ENCODE data around the gene GBF1. TPM values are rescaled to one million over a fixed set of nuclear protein-coding genes. Genes with fewer than 3 reads are reported as not detected.
"Not testable (repeated sequence)": the region's sequence is repeated elsewhere in the genome, so short reads cannot be mapped to it uniquely, and the experiment has no call there.

GBF1 gene
- total RNA-seq, 2 donors from 2014 or later: 32.6 to 34.7 TPM

DNA sequence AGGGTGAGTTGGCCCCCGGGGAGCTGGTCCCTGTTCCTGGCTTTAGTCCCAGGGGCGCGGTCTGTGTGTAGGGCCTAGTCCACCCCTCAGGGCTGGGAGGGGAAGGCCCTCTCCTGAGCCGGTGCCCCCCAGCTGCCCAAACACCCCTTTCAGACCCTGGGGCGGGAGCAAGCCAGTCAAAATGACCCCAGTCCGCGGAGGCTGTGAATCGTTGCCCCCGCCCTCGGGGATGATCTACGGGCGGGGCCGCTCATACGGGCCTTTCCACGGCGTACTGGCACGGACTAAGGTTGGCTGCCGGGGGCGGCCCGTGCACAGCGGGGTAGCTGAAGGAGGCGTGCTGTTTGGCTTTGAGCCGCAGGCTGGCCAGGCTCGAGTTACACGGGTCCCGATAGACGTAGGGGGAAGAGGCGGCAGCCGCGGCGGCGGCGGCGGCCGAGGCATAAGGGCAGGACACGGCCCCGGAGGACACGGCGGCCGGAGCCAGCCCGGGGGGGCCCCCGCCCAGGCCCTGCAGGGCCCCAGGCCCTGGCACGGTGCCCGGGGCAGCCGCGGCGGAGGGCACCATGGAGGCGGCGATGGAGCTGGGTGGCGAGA is 15.0 kb upstream of the GBF1 start:
- intact Hi-C loops (cut with DNase I): loop anchor here (2.0 to 5.0 kb wide), 2 partner anchors 122 kb away; no protein-coding TSS in a partner anchor
- peak; percentile 88 for DNase-seq (ENCODE audit: low spot score)

DNA sequence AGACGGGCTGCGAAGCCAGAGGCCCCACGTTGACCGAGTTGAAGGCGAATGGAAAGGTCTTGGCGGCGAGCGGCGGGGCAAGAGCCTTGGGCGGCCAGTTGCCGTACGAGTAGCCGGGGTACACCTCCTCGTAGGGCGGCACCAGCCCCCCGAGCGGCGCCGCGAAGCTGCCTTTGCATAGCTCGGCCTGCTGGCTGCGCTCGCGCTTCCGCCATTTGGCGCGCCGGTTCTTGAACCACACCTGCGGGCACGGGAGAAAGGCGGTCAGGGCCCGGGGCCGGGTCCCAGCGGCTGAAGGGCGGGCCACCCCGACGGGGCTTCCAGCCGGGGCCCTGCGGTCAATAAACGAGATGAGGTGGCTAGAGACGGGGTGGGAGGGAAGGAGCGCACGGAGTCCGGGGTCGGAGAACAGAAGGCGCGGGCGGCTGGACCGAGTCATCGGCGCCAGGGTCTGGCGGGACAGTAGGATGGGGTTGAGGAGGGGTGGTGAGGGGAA is 14.4 kb upstream of the GBF1 start:
- DNase-seq (ENCODE audit: low spot score): peak; percentile 84
- intact Hi-C loops (cut with DNase I): loop anchor here (2.0 to 5.0 kb wide), 2 partner anchors 121 to 122 kb away; no protein-coding TSS in a partner anchor

DNA sequence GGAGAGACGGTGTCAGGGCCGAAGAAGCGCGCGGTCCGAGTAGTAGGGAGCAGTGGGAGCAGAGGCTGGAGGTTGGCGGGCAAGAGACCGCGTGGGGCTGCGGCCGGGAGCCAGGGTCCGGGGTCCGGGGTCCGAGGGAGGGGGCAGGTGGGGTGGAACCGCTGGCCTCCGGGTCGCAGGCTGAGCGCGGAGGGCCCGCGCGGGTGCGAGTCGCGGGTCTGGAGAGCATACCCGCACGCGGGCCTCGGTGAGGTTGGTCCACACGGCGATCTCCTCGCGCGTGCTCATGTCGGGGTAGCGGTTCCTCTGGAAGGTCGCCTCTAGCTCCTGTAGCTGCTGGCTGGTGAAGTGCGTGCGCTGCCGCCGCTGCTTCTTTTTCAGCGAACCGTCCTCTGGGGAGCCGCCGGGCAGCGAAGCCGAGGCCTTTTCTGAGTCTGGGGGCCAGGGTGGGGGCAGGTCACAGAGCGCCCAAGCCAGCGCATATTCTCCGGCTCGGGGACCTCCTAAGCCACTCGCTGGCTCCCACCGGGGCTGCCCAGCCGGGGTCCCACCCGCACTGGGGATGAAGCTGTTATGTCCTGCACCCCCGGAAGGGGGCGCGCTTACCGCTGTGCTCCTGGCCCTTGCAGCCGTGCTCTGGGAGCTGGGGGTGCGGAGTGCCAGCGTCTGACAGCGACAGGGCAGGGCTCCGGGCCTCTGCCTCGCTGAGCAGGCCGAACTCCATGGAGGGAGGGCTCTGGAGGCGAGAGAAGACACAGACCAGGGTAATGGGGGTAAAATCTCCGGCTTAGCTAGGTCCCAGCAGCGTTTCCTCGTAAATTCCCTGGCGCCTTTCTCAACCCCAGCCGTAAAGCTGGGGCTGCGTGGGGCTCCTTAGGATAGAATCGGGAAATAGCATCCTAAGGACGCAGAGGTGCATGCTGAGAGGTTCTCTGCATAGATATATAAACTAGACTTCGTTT is 13.7 kb upstream of the GBF1 start:
- no peak for DNase-seq (ENCODE audit: low spot score)
- intact Hi-C loops (cut with DNase I): loop anchor here (2.0 to 5.0 kb wide), 2 partner anchors 121 kb away; no protein-coding TSS in a partner anchor

DNA sequence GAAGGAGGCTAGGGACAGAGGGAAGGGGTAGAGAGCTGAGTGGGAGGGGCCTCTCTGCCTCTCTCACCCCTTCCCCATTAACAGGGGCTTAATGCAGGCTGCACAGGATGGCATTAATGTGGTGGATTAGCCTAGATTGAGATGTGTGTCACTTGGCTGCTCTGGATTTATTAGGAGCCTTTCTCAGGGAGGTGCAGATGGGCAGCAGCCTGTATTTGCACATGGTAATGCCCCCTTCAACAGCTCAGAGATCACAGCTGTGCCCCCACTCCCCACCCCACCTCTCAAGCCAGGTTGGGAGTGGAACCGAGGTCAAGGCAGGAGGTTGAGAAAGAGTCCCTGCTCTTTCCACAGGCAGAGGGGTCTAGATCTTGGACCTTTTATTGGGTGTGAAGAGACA is 11.3 kb upstream of the GBF1 start:
- no peak for DNase-seq (ENCODE audit: low spot score)
- intact Hi-C loops (cut with DNase I): loop anchor here in 1 of 2 donors (5.0 kb wide), 1 partner anchor 118 kb away; no protein-coding TSS in a partner anchor

DNA sequence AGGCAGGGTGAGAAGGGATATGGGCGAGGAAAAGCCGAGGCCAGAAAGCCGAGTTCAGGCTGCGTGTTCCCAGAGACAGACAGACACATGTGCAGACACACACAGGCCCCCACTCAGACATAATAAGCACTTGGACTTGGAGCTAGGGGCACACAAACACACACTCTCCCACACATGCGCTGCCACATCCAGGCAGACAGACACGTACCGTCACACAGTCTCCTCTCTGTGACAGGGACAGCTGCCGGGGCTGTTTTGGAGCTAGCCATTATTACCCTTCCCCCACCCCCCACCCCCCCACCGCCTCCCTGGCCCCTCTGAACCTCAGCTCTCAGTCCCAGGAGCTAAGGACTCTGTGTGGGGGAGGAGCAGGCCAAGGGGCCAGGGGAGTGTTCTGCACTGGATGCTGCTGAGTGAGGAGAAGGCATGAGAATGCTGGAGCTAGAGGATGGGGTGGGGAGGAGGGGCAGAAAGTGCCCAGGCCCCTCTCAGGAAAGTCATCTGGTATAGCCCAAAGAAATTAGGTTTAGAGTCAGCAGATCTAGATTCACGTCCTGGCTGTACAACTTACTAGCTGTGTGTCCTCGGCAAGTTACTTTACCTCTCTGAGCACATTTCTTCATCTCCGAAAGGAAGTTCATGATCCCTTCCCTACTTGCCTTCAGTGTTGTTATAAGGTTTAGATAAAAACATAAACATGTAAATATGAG is 10.3 kb upstream of the GBF1 start:
- intact Hi-C loops (cut with DNase I): loop anchor here in 1 of 2 donors (5.0 kb wide), 1 partner anchor 117 kb away; no protein-coding TSS in a partner anchor
- no peak for DNase-seq (ENCODE audit: low spot score)

DNA sequence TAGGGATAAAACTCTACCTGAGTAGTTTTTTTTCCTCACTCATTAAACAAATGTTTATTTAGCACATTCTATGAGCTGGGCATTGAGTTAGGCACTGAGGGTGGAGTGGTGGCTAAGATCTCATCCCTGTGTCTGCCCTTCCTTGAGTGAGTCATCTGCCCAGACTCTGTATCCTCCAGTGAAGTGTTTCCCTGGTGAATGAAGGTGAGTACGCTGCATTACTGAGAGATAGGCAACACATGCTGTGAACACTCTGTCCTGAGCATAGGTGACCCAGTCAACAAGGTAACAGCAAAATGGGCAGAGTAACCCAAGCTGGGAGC is 9.8 kb upstream of the GBF1 start:
- intact Hi-C loops (cut with DNase I): no loop called here
- DNase-seq (ENCODE audit: low spot score): no peak

DNA sequence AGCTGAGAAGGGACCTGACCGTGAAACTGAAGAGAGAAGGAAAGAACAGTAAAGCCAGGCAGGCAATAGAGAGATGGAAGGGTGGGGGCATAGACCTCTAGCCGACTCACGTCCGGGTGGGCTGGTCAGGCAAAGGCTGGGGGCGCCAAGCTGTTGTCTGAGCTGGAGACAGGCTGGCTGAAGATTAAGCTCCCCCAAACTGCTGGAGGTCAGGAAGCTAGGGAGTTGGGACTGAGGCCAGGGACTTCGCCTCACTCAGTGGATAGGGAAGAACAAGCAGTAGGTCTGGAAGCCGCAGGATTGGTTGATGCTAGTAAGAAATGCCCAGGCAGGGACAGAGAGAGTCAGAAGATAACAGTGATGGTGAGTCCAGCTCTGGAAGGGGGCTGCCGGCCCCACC is 9.3 kb upstream of the GBF1 start:
- intact Hi-C loops (cut with DNase I): no loop called here
- DNase-seq (ENCODE audit: low spot score): no peak

DNA sequence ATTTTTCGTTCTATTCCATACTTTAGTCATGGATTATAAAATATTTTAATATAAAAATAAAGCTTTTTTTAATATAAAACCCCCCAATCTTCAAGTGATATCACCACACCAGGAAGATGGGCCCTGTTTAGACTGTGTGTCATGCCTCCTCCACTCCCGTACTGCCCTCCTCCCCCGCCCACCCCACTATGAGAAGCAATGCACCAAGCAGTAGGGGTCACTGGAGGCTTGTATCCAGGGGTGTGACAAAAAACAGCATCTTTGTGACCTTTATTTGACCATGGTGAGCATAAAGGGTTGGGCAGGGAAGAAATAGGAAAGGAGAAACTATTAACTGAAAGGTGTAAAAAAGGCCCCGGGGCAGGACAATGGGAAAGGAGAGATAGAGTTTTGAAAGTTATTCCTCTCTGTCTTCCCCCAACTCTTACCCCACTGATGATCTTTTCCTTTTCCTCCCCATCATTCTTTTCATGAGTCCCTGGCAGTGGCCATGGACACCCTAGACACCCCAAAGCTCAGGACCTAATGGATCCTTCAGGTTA is 7.5 kb upstream of the GBF1 start:
- intact Hi-C loops (cut with DNase I): no loop called here
- DNase-seq (ENCODE audit: low spot score): no peak

DNA sequence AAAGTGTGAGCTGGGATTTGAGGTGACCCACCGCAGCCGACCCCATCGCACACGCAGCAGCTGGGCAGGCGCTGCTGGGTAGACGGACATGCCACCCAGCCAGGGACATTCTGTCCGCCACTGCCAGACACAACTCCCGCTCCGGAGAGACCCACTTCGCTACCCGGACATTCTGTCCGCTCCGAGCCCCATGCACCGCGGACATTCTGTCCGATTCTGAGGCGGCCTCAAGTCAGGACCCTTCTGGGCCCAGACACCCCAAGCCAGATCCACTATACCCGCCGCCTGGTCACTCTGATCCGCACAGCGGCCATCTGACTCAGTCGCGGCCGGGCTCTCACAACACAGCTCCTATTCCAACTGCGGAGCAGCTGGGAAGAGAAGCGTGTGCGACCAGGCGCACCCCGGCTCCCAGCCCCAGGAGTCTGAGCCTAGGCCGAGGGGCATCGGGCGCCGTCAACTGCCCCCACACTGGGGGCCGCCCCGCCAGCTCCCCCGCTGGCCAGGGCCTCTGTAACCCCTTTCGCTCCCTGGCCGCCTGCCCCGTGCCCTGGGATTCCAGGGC is 4.8 kb upstream of the GBF1 start:
- no peak for DNase-seq (ENCODE audit: low spot score)
- intact Hi-C loops (cut with DNase I): no loop called here

DNA sequence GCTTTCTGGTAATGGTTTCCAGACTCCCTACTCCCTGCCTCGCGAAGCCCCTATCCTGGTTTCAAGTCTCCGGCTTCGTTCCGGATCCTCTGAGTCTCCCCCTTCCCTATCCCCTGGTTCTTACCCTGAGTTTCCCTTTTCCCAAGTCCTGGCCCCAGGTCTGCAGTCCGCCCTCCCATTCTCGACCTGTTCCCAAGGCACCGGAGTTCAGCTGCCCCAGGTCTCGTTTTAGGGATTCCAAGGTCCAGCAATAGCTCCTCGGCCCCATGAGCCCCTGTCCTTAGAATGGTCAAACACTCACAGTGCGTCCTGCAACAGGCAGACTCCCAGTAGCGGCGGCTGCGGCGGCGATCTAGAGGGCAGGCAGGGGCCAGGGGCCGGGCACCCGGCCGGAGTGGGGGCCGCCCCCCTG is 4.3 kb upstream of the GBF1 start:
- DNase-seq (ENCODE audit: low spot score): no peak

DNA sequence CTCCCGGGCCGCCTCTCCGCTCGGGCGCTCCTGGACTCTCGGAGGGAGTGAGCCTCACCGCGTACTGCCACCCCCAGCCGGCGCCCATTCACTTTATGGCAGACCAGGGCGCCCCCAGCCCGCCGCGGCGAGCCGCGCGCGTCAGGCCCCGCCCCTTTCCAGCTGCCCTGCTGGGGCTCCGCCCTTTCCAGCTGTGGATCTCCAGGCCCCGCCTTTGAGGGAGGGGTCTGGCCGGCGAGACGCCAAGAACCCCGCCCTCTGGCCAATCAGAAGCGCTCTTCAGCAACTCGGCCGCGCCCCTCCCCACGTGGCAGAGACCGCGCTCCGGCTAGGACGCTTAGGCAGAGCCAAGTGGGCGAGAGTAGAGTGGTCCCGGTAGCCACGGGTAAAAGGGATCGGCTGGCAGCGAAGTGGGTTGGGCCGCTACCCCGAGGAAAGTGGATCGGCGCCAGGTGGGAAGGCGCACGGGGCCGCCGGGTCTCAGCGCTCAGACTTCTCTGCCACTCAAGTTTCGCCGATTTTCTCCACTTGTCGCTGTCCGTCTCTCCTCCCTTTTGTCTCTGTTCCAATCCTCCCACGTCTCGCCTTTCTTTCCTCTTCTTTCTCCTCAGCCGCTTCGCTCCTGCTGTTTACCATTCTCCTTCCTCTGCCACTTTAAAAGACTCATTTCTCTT is 3.8 kb upstream of the GBF1 start, which contains the start of gene PITX3:
Gene PITX3, minus strand, starts transcription at position 69 of the 674 bp plus-strand sequence. CDS start 9,432 bp downstream, outside the sequence.
- intact Hi-C loops (cut with DNase I): no loop called here
- DNase-seq (ENCODE audit: low spot score): peak; percentile 97

More for the DNA sequence above, 4.3 kb upstream of the GBF1 start:
- intact Hi-C loops (cut with DNase I): no loop called here

DNA sequence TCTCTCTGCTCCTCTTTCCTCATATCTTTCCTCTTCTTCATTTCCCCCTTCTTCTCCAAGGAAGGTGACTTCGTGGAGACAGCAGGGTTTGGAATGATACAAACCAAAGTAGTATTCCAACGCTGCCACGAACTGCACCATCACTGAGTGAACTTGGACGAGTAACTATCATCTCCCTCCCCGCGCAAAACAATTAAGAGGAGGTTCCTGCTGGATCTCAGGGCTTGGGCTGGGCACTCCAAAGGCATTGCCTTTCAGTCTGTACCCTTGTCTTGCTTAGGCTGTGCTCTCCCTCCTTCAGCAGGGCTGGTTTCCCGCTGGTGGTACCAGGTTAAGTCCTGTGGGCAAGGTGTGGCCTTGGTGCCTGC is 3.2 kb upstream of the GBF1 start:
- intact Hi-C loops (cut with DNase I): no loop called here
- DNase-seq (ENCODE audit: low spot score): no peak

DNA sequence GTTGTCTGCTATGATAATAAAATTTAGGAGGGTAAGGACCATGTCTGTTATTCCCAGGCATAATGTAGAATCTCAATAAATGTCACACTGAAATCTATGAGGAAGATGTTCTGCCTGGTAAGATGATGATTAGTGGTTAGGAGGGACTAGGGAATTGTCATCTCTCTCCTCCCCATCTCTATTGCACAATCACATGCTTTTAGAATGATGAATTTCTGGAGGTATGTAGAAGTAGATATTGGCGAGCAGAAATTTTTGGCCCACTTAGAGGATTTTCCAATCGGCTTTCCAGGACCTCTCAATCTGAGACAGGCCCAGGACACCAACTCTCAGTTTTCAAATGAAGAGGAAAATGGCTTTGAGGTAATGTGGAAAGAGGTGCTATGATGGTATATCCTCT is 2.0 kb upstream of the GBF1 start:
- DNase-seq (ENCODE audit: low spot score): no peak
- intact Hi-C loops (cut with DNase I): no loop called here

DNA sequence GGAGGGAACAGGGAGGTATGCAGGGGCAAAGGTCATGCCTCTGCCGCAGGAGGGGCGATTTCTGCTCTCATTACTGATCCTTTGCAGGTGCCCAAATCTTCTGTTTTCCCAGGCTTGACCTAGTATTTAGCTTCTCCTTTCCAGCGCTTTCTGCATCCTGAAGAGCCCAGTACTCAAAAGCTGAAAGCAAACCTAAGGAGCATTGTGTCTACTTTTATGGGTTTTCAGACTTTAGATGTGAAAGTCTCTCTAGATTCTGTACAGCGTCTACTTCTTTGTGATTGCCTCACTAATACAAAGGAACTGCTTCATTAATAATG is 560 bp downstream of the GBF1 start:
- intact Hi-C loops (cut with DNase I): no loop called here
- DNase-seq (ENCODE audit: low spot score): no peak

DNA sequence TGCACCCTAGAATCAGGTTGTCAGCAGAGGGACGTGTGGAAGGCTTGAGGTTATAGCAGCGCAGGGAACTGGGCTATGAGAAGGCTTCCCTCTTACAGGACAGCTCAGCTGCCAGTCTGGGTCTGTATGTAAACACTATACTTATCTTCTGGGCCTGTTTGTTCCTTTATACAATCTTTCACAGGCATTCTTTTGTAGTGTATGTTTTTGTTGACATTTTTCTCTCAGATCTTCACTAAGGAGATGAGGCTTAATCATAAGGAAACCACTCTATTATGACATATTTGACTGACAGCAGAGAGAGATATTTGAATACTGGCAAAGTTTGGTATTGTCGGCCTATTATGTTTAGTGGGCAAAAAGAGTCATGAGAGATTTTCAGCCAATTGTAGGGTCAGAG is 929 bp downstream of the GBF1 start:
- DNase-seq (ENCODE audit: low spot score): no peak
- intact Hi-C loops (cut with DNase I): no loop called here

DNA sequence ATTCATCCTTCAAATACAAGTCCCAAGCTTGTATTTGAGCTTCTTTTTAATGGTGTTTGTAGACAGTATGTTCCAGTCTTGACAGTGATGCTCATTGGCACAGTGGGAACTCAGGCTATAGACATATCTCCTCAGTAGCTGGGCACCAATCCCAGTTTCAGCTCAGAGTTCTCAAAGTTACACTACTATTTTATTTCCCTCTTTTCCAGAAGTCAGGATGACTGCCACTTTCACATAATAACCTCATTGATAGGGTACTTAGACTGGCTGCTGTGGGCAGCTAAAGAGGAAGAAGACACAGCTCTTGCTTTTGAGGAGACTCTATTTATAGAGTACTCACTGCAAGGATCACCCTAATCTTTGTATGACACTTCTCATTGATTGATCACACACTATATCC is 2.4 kb downstream of the GBF1 start:
- intact Hi-C loops (cut with DNase I): no loop called here
- no peak for DNase-seq (ENCODE audit: low spot score)

DNA sequence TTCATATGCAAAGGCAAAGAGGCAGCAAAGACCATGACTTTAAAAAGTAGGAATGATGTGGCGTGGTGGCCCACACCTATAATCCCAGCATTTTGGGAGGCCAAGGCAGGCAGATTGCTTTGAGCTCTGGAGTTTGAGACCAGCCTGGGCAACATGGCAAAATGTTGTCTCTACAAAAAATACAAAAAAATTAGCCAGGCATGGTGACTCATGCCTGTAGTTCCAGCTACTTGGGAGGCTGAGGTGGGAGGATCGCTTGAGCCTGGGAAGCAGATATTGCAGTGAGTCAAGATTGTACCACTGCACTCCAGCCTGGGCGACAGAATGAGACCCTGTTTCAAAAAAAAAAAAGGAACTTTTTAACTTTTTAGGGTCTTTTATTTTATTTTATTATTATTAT is 7.2 kb downstream of the GBF1 start:
- DNase-seq (ENCODE audit: low spot score); intact Hi-C loops (cut with DNase I): not testable (repeated sequence)

DNA sequence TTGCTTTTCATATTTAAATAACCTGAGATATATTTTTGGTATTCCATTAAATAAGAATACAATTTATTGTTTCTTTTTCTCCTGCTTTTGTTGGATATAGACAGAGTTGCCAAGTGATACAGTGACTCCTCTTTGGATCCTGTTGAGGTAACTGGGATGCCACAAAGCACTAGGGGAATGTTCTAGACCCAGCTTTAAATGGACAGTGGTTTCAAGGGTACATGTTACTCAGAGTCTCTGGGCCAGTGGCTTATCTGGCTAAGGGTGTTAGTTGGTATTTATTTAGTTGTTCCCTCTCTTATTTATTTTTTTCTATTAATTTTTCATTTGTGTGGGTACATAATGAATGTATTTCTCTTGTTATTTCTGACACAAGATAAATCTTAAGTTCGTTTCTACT is 9.1 kb downstream of the GBF1 start:
- intact Hi-C loops (cut with DNase I): no loop called here
- no peak for DNase-seq (ENCODE audit: low spot score)

DNA sequence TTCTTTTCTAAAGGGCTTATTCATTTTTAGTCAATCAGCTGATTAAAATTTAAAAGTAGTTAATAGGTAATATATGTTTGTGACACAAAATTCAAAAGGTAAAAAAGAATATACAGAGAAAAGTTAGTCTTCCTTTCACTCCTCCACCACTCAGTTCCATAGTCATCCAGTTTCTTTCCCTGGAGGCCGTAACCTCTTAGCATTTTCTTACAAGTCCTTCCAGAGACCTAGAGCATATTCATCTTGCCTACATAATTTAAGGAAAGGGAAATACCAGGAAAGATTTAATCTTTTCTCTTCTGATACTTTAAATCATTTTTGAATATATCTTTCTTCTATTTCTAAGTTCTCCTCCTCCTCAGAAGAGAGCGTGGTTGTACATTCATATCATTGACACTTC is 10.1 kb downstream of the GBF1 start:
- DNase-seq (ENCODE audit: low spot score): no peak
- intact Hi-C loops (cut with DNase I): no loop called here
